Stimulated activated CD8-positive, alpha-beta memory T cell treated with anti-CD3 and anti-CD28 coated beads, Interleukin-4, amount 100 ng/mL, for 24 hours (primary cell): ENCODE measurements around the gene DSG3.

Experiments
- DNase-seq: peaks from one replicate; pipeline ENCODE4 v3.0.0-alpha.2; 2020; ENCODE audit warnings: low read depth

DSG3 gene, protein sequence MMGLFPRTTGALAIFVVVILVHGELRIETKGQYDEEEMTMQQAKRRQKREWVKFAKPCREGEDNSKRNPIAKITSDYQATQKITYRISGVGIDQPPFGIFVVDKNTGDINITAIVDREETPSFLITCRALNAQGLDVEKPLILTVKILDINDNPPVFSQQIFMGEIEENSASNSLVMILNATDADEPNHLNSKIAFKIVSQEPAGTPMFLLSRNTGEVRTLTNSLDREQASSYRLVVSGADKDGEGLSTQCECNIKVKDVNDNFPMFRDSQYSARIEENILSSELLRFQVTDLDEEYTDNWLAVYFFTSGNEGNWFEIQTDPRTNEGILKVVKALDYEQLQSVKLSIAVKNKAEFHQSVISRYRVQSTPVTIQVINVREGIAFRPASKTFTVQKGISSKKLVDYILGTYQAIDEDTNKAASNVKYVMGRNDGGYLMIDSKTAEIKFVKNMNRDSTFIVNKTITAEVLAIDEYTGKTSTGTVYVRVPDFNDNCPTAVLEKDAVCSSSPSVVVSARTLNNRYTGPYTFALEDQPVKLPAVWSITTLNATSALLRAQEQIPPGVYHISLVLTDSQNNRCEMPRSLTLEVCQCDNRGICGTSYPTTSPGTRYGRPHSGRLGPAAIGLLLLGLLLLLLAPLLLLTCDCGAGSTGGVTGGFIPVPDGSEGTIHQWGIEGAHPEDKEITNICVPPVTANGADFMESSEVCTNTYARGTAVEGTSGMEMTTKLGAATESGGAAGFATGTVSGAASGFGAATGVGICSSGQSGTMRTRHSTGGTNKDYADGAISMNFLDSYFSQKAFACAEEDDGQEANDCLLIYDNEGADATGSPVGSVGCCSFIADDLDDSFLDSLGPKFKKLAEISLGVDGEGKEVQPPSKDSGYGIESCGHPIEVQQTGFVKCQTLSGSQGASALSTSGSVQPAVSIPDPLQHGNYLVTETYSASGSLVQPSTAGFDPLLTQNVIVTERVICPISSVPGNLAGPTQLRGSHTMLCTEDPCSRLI

DNA sequence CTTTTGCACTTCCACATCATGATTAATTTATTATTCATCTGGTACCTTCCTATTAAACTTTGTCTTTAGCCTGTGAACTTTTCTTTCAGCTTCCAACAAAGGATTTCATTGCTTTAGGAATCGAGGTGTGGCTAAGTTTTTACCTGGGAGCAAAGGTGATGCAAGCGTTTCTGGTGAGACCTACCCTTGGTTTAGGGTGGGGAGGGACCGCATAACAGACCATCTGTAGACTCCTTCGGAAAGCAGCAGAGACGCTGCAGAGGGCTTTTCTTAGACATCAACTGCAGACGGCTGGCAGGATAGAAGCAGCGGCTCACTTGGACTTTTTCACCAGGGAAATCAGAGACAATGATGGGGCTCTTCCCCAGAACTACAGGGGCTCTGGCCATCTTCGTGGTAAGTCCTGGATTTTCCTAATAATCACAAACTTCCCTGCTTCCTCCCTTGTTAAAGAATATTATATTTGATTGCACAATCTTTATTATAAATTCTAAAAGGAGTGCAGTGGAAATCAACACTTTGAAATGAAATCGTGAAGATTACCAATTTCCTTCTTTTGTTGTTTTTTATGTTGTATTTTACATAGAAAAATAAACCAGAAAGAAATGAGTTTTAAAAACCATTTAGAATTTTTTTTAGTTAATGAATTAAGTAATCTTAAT lies at the start of gene DSG3:
TSS of gene DSG3 (plus strand) at position 212 of the 662 bp plus-strand sequence. CDS start at position 349, 137 bp downstream.
- DNase-seq = no peak

DNA sequence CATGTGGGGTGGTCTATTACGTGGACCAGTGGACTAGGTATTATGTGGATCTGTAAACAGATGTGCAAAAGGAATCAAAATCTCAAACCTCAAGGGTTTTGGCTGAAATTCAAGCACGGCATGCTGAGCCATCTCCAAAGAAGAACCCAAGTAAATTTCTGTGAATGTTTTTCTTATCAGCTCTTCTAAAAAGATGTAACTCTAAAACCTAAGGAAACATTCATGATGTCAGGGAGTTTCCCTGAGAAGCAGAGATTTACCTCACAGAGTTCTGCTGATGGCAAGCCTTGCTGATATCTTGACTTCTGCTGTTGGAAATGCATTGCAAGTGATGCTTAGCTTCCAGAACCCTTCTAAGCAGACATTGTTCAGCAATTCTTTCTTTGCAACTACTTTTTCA lies 49.4 kb upstream of the DSG3 start:
- no peak for DNase-seq

DNA sequence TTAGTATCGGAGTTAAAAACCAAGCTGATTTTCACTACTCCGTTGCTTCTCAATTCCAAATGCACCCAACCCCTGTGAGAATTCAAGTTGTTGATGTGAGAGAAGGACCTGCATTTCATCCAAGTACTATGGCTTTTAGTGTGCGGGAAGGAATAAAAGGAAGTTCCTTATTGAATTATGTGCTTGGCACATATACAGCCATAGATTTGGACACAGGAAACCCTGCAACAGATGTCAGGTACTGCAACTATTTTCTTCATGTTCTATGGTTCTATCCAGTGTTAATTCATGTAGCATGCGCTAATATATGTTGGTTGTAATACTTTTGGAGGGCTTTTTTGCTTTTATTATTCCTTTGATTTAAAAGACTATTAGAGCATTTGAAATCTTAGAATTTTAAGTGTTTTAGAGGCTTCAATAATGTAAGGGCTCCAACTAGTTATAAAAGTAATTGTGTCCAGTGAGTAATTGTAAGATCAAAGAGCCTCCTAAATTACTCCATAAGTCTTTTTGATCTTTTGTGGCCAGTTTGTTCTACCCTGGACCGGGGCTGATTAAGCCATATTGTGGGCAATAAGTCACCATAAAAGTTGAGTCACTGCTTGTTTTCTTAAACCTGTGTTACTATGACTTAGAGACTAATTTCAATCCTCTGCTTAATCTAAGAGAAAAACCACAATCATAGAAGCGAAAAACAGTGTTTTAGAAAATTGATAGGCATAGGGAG lies 48.1 kb upstream of the DSG3 start:
- DNase-seq = no peak

DNA sequence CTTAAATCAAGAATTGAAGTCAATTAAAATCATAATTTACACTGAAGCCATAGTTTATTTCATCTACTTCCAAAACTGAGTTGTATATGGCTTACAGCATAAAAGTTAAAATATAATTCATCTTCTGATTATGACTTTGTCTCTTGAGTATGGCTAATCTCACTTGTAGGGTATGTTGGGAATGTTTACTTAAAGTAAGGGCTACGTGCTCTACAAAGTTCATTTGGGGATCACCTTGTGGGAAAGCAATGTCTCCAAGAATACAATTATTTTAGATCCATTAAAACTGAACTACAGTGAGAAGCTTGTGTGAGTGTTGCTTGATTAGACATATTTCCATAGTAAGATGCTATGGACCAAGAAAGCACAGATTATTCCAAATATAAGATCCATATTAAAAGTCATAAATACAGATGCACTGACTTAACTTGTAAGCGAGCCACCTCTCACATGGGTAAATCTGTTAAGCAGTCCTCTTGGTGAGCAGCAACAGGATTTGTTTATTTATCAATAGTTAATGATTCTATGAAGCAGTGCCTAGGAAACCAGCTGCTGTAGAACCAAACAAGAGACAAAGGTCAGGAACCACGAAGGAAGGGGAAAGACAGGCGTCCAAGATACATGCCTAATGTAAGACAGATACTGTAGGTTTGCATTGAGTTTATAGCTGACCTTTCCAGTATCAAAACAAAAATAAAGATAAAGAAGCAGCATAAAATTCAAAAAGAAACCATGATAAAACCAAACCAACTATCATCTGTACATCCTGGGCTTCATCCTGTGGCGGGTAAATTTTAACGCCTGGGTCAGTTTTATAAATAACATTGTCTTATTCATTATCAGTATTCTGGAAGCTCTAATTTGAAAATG lies 46.1 kb upstream of the DSG3 start:
- no peak for DNase-seq

DNA sequence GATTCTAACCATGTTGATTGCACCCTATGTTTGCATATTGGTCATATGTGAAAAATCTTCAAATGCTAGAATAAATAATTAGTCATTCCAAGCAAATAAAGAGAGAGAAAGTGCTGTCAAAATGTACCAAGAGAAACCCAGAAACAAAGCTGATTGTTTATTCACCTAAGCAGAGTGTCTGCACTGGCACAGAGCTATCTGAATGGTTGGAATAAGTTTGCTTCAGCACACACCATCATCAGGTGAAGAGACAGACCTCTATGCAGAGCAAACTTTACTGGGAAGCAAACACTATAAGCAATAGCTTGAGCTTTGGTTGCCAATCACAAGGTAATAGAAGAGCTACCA lies 45.5 kb upstream of the DSG3 start:
- no peak for DNase-seq

DNA sequence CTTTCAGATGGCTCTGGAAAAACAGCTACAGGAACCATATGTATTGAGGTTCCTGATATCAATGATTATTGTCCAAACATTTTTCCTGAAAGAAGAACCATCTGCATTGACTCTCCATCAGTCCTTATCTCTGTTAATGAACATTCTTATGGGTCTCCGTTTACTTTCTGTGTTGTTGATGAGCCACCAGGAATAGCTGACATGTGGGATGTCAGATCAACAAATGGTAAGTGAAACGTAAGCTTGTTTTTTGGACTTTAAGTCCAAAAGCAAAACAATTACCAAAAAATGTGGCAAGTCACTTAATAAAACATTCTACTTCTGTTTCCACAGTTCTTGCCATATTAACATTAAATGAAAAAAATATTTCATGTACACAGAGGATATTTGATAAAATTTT lies 44.1 kb upstream of the DSG3 start:
- DNase-seq = no peak

DNA sequence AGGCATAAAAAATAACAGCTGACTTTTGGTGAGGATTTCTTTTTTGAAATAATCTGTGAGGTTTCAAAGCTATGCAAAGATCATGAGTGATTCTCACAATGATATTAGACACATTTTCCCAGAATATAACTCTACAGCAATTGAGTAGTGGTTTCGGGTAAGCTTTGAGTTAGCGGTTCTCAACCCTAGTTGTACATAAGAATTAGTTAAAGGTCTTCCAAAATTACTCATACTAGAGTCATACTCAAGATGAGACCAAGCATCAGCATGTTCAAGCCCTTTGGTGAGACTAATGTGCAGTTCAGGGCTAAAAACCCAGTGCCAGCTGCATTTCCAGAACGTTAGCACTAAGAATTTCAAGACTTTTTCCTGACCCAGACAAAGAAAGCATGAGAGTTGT lies 39.9 kb upstream of the DSG3 start:
- DNase-seq = no peak

DNA sequence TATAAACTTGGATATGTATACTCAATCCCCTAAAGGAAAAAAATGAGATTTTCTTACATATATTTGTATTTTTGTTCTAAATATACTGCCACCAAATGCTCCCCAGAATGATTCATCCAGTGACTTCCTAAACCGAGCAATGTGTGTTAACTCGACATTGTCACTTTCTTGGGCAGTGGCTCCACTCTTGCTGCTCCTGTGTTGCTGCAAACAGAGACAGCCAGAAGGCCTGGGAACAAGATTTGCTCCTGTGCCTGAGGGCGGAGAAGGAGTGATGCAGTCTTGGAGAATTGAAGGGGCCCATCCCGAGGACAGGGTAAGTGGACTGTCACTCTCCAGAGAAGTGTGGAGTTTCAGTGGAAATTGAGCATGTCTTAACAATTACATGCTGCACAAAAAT lies 38.3 kb upstream of the DSG3 start:
- no peak for DNase-seq

DNA sequence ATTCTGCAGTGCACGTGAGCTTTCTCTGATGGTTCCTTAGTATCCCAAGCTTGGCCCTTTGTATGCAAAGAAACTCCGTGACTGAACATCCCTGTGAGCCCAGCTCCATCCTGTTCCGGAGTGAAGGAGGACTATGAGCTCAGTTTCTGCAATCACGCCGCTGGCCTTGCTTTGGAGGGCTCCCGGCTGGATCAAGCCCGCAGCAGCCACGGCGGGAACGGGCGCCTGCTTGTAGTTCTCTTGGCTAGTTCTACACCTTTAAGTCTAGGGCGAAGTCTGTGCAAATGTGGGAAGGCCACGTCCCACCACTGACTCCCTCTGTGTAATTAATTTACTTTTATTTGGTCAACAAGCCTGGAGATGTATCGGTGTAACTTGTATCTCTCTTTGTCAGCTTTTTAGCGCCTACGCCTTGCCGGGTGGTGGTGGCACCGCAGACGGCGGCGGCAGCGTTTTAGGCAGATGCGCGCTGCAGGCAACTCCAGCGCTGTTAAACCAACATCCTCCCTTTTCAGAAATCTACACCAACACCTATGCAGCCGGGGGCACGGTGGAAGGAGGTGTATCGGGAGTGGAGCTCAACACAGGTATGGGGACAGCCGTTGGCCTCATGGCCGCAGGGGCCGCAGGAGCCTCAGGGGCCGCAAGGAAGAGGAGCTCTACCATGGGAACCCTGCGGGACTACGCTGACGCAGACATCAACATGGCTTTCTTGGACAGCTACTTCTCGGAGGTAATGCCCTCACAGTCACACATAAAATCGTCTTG lies 36.6 kb upstream of the DSG3 start:
- no peak for DNase-seq

DNA sequence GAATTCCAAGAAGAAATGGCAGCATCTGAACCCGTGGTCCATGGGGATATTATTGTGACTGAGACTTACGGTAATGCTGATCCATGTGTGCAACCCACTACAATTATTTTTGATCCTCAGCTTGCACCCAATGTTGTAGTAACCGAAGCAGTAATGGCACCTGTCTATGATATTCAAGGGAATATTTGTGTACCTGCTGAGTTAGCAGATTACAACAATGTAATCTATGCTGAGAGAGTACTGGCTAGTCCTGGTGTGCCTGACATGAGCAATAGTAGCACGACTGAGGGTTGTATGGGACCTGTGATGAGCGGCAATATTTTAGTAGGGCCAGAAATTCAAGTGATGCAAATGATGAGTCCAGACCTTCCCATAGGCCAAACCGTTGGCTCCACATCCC lies 34.4 kb upstream of the DSG3 start:
- DNase-seq = no peak

DNA sequence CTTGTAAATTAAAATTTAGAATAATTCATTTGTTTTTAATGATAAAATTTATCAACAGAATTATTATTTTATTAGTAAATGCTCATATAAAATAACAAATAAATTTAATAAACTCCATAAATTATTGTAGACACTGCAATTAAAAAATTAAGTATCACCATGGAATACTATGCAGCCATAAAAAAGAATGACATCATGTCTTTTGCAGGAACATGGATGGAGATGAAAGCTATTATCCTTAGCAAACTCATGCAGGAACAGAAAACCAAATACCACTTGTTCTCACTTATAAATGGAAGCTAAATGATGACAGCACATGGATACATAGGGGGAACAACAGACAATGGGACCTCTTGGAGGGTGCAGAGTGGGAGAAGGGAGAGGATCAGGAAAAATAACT lies 29.7 kb upstream of the DSG3 start:
- DNase-seq = no peak

DNA sequence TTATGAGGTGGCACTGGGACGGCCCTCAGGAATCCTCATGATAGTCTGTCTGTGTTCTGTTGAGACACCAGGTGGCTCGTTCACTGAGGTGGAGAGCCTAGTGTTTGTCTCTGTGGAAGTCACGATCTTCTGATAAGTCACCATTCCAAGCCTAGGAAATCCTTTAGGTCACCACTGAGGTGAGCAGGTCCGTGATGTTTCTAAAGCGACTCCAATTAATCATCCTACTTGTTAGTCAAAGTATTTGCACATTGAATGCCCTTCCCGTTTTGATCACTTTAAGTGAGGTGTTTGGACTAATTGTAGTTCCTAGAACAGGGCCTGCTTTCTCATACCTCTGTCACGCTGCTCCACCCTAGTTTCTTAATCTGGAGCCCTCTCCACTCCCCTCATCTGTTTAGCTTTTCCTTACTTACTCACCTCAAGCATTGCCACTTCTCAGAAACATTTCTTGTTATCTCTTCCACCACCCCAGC lies 28.0 kb upstream of the DSG3 start:
- DNase-seq = no peak

DNA sequence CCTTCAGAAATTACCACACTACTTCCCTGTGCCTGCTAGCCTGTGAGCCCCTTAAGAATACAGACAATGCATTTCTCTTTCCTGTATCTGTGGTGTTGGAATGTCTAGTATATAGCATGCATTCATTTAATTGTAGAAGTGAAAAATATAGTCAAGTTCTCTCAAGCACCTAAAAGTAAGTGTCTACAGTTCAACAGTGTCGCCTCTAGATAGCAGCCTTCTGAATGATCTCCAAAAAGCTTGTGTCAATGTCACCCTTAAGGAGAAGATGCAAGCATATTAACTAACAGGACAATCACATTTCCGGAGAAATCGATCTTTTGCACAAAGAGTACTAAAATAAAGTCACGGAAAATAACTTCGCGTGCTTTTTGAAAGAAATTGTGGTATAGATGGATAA lies 27.5 kb upstream of the DSG3 start:
- DNase-seq = no peak

DNA sequence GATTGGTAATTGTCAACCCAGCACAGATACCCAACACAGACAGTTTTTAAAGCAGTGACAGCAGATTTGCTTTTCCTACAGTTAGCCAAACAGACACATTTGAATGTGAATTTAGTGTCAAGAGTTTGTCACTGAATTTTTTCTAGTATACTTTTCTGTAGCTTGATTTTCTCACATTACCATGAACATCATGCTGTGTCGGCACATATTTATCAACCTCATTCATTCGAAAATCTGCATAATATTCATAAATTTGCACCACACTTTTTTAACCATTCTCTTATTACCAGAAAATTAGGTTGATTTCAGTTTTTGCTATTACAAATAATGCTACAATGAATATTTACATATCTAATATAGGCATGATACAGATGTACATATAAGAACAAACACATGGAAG lies 27.0 kb upstream of the DSG3 start:
- DNase-seq = no peak

DNA sequence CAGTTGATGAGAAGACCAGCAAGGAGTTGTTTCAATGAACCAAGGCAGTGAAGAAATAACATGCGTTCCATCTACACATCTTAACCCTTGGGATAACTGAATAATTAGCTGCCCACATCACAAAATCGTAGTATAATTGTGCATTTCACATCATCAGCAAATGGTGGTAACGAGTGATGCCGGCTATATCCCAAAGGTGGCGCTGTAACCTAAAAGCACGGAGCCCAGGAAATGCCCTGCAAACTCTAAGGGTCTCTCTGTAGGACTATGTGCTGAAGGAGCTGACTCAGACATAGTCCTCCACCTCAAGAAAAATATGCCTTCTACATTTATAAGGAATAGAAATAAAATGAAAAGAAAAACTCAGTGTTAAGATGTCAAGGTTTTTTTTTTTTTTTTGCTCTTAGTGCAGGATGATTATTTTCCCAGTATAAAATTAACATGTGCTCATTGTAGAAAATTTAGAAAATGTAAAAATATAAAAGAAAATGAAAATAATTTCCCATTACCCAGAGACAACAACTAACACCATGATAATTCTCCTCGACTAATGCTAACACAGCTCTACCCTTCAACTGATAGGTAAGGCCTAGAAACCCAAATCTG lies 23.1 kb upstream of the DSG3 start:
- DNase-seq = no peak

DNA sequence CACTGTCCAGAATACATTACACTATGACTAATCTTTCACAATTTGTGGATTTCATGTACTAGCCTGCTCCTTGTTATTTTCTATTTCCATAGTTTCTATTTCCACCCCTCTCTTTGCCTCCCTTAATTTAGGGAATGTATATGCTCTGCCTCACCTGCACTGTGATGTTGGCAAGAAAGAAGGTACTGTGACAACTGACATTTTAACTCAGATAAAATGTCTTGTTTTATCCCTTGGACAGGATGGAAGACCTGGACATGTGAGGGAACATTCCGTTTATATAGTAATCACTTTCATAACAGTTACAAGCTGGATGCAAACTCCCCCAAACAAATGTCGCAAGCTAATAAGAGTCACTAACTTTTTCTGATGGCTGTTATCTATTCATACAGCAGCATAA lies 21.5 kb upstream of the DSG3 start:
- DNase-seq = no peak

DNA sequence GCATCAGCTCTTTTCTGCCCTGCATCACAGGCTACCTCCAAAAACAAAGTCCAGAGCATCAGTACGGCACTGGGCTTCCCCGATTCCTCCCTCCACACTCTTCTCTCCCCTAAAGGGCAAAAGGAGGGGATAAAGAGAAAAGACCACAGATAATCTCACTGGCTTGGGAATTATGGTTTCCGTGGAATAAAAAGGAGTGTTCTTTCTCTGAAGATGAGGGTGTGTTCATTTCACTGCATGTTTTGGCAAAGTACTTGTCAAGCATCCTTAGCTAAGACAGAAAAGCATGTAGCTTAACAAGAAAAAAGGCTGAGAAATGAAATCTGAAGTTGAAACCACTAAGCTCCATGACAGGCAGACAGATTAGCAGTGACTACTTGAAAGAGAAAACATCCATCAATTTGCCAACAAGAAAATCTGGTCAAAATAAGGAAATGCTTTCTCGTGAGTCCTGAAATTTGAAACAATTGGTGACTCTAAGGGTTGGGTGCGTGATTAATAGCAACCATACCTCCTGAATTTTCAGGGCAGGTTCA lies 20.6 kb upstream of the DSG3 start:
- no peak for DNase-seq

DNA sequence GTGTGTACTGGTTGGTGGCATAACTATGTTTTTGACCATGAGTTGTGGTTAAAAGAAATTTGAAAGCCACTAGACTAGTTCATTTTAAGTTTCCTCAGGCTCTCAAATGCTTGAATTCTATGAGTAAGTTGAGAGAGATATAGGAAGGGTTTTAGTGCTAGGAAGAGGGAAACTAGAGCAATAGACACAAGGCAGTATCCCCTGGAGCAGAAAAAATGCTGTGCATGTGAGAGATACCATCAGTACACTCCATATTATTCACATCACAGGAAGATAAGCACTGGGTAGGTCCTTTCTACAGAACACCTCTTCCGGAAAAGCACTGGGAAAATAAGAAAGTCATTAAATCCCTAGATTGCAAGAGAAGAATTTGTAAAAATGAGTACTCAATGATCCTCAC lies 19.3 kb upstream of the DSG3 start:
- no peak for DNase-seq

DNA sequence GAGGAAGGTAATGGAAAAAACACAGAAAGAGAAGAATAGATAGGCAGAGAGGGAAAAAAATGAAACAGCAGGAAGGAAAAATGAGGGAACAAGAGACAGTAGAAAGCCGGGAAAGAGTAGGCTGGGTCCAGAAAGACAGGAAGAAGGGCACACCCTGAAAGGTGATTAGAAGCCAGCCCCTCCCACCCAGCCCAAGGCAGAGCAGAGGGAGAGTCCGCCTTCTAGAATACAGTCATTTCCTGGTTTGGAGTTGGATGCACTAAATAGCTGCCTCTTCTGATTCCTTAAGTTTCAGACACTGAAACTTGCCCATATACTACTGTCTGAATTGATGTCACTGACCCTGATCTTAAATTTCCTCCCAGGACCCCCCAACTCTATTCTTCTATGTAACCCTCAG lies 17.9 kb upstream of the DSG3 start:
- DNase-seq = no peak
